Measurements from ENCODE around the gene MYO1C.
"Not testable (repeated sequence)": the region's sequence is repeated elsewhere in the genome, so short reads cannot be mapped to it uniquely, and the experiment has no call there.

MYO1C gene, protein sequence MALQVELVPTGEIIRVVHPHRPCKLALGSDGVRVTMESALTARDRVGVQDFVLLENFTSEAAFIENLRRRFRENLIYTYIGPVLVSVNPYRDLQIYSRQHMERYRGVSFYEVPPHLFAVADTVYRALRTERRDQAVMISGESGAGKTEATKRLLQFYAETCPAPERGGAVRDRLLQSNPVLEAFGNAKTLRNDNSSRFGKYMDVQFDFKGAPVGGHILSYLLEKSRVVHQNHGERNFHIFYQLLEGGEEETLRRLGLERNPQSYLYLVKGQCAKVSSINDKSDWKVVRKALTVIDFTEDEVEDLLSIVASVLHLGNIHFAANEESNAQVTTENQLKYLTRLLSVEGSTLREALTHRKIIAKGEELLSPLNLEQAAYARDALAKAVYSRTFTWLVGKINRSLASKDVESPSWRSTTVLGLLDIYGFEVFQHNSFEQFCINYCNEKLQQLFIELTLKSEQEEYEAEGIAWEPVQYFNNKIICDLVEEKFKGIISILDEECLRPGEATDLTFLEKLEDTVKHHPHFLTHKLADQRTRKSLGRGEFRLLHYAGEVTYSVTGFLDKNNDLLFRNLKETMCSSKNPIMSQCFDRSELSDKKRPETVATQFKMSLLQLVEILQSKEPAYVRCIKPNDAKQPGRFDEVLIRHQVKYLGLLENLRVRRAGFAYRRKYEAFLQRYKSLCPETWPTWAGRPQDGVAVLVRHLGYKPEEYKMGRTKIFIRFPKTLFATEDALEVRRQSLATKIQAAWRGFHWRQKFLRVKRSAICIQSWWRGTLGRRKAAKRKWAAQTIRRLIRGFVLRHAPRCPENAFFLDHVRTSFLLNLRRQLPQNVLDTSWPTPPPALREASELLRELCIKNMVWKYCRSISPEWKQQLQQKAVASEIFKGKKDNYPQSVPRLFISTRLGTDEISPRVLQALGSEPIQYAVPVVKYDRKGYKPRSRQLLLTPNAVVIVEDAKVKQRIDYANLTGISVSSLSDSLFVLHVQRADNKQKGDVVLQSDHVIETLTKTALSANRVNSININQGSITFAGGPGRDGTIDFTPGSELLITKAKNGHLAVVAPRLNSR

DNA sequence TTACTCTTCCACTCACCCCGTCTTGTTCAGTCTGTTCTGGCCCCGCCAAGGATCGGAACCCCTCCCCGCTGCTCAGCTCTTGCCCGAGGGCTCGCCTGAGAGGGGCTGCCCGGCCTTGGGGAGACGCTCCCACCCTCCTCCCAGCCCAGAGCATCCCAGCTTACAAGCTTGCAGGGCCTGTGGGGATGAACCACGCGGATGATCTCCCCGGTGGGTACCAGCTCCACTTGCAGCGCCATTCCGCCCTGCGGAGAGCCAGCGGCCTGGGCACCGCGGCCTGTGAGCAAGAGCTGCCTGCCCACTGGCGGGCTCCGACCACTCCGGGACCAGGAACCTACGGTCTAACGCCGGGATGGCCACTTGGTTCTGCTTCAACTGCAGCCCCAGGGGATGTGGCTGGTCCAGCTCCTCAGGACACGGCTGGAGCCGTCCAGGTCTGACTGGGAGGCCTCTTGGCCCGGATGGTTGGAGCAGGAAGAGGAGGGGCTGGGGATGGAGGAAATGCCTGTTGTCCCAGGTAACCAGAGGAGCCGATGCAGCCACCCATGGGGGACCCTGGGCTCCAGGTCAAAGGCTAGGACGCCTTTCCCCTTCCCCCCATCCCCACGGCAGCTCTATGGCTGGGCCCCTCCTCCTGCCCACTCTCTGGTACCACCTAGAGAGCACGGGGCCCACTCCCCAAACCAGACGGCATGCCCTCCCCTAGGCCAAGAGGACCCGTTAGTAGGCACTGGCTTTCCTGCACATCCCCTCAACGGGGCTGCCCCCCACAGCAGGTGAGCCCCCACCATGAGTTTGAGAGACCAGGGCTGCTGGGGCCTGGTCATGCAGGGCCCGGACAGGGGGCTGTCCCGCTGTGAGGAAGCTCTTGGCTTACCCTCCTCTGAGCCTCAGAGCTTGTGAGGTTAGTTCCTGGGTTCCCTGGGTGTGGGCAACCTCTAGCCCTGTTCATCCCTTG is at the start of gene MYO1C:
Gene MYO1C (minus strand): TSS at position 438 of the 958 bp plus-strand sequence. CDS start 199 bp downstream, at position 239.
- DNase-seq (ENCODE audit: low read depth in 3 of 3): no peak

DNA sequence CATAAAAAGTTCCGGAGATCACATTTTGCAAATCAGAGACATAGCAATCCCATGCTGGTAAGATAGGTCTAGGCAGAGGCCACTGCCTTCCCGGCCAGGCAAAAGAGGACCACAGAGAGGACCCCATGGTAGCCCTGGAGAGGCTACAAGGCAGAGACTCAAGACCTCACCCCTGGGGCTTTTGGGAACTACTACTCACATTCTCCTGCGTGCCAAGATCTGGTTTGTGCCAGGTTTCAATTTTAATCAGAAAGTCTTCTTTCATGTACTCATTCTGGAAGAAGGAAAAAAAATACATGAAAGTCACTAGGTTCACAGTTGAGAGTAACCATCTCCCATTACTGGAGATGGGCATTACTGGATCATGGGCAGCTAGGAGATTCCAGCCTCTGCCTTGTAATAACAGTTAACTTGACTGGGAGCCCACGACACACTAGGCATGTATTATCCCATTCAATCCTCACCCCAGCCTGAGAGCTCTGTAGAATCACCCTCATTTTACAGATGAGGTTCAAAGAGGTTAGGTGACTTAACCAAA is 49.0 kb upstream of the MYO1C start:
- no peak for DNase-seq (ENCODE audit: low read depth in 3 of 3)

DNA sequence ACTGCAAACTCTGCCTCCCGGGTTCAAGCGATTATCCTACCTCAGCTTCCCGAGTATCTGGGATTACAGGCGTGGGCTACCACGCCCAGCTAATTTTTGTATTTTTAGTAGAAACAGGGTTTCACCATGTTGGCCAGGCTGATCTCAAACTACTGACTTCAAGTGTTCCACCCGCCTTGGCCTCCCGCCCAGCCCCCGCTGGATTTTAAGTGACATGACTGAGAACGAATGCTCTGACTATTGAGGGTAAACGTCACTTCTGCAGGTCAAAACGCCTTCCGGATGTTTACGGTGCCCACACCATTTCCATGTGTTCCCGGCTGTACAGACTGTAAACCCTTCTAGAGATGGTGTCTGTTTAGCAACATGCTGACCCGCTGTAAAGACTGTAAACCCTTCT is 47.3 kb upstream of the MYO1C start:
- no peak for DNase-seq (ENCODE audit: low read depth in 3 of 3)

DNA sequence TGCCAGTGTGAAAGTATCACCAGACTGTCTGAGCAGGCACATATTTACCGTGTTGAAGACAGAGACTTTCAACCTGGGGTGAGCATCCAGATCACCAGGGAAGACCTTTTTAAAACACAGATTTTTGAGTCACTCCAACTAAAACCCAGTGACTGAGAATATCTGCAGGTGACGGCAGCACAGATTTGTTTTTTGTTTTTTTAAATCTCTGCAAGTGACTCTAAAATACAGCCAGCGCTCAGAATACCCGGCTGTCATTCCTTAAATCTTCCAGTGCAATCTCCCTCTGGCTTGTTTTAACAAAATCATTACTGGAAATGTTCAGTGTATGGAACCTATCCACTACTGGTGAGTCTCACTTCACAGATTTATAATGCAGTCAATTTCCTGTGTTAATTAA is 43.3 kb upstream of the MYO1C start:
- DNase-seq (ENCODE audit: low read depth in 3 of 3): no peak

DNA sequence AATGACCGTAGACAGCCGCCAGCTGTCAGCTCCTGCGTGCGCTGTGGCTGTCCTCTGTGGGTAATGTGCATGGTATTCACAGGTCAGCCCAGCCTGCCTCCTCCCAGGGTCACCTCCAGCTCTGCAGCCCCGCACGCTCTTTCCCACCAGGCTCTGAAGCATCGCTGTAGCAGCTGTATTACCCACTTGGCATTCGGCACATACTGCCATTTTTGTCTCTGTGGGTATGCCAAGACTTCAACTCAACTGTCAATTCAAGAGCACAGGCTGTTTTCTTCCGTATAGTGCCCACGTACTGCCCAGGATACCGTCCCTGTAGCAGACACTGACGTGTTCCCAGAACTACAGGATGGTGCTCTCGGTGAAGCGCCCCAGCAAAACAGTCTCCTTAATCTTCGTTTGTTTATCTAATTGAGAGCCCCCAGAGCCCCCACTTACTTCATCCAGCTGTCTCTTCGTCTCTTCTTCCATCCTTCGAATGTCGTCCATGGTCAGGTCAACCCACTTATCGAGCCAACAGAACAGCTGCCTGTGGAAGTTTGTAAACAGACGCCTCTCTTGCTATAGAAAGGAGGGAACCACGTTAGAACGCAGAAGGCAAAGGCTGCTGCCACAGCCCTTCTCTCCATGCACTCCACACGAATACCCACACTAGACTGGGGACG is 41.3 kb upstream of the MYO1C start:
- DNase-seq (ENCODE audit: low read depth in 3 of 3): no peak

DNA sequence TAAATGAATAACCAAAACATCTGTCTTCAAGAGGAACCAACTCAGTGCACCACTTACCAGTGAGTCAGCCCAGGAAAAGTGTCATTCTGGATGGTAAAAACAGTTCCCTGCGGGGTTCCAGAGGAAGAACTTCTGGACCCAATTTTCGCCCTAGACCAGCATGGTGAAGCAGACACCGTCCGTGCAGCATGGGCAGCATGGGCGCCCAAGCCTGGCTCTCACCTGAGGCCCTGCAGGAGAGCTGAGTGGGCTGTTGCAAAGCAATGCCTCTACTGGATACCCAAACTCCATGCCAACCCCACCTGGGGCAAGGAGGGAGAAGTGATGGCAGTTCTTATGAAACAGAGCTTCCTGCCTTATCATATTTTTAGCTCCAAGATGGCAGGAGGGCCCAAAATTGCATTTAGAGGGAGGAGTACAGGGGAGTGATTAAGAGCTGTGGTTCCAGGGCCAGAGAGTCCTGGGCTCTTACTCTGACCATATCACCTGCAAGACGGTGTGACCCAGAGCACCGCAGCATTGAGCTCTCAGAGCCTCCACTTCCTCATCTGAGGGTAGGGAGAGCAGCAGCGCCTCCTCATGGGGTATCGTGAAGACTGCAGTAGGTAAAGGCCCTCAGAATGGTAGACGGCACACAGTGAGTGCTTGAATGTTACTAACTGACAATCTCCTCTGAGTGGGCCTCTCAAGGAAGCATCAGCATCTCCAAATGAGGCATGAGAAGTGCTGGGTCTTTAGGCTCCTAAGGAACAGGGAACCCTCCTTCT is 40.5 kb upstream of the MYO1C start:
- no peak for DNase-seq (ENCODE audit: low read depth in 3 of 3)

DNA sequence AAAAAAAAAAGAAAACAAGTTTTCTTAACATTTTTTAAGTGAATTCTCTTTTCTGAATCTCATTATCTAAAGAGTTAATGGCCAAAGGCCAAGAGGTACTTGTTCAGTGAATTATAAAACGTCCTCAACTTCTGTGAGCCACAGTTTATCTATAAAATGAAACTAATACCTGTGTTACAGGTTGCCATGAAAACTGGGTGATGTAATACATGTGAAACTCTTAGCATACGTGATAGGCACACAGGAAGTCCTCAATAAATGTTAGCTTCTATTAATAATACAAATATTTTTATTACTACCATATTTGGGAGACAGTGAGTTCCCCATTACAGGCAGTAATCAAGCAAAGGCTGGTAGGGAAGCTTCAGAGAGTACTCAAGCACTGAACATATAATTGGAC is 37.4 kb upstream of the MYO1C start:
- DNase-seq (ENCODE audit: low read depth in 3 of 3): no peak

DNA sequence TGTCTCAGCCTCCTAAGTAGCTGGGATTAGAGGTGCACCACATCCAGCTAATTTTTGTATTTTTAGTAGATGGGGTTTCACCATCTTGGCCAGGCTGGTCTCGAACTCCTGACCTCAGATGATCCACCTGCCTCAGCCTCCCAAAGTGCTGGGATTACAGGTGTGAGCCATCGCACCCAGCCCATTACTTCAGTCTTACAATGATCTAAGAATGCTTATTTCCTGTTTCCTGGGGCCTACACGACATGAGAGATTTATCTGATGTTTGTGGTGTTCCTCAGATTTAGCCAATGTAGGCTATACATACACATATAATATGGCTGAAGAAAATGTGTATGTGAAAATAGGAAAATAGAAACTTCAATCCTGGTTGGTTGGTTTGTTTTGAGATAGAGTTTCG is 34.4 kb upstream of the MYO1C start:
- not testable (repeated sequence) for DNase-seq (ENCODE audit: low read depth in 3 of 3)

DNA sequence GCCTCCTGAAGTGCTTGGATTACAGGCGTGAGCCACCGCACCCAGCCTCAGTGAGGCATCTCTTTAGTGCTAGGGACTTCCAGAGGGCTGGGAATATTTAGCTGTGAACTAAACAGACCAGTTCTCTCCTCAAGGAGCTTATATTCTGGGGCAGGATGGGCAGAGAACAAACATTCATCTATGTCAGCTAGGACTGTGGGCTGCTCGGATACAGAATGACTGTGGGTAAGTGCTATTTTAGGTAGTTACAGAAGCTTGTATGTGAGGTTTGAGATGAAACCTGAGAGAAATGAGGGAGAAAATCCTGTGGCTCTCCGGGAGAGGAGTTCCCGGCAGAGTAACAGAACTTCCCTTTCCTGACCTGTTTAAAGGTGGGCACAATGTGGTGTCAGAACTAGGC is 30.1 kb upstream of the MYO1C start:
- DNase-seq (ENCODE audit: low read depth in 3 of 3): no peak

DNA sequence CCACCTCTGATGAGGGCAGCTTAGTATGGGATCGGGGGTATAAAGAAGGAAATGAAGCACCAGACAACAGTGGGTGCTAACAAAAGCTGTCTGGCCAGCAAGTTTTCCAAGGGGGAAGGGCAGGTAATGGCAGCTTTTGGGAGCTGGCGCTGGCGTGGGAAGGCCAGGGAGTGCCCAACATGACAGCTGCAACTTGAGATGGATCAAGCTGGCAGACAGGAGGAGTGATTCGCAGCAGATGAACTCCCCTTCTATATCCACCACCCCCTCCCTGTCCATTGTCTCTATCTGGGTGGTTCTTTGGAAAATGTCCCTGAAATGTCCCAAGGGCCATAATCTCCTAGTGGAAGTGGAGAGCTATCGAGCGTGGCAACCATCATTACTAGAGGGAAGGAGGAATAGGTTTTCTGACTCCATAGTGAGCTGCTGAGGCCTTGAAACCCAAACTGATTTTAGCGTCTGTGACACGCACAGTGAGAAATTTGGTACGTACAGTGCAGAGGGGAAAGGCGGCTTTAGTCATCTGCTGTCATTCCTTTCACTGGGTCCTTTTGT is 28.7 kb upstream of the MYO1C start:
- DNase-seq (ENCODE audit: low read depth in 3 of 3): no peak

DNA sequence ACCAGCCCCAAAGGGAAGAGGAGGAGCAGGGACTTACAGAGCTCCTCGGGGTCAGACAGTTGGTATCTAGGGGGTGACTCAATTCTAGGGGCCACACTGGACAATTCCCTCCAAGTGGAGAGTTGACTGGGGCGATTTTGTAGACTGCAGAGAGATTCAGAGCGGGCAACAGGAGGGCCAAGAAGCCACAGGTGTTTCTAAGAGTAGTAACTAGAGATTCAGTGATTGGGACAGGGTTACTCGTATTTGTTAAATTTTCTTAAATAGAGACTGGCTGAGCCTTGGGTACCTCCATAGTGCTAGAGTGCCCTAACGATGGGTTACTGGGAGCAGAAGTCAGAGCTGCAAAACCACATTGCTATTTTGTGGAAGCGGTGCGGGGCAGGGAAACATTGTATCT is 27.2 kb upstream of the MYO1C start:
- DNase-seq (ENCODE audit: low read depth in 3 of 3): no peak

DNA sequence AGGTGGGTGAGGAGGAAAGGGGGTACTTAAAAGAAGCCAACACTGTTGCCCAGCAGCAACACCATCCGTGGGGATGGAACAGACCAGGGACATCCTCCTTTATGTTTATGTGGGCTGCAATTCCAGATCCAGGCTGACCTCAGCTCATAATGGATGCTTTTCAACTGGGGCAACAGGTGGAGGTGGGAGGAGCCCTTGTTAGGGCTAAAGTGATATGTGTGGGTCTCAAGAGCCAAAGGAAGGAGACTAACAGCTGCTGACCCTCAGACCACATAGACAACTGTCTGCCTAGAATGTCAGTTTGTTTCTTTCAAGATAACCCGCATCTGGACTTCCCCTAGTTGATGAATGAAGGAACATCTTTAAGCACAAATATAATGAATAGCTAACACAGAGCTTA is 25.9 kb upstream of the MYO1C start:
- DNase-seq (ENCODE audit: low read depth in 3 of 3): no peak

DNA sequence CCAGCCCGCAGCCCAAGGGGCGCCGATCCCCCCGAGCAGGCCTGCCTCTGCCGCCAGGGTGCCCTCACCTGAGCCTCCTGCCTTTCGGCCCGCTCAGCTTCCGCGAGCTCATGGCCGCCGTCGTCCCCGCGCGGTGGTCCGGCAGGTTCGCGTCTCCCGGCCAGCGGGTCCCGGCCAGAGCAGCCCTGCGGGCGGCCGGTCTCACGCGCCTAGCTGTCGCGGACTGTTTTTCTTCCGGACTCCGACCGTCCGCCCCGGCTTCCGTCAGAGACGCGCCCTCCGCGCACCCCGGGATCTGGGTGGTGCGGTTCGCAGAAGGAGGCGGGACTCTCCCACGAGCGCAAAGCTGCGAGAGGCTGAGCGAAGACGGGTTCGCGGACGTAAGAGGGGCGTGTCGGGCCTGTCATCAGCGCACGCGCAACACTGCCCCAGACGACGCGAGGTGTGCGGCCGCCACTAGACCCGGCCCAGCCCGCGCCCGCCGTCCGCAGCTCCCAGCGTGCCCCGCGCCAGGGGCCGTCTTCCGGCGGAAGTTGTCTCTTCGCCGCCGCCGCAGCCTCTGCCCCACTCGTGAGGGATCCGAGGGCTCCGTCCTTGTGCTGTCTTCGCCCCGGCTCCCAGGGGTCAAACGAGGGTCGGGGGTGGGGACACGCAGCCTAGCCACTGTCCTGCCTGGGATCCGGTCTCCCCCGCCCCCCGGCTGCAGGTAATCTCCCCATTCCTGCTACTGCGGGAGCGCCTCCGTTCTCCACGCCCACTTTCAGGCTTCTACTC is 24.1 kb upstream of the MYO1C start, which contains the start of gene INPP5K:
Gene INPP5K (minus strand): TSS at position 225 of the 774 bp plus-strand sequence. CDS start 113 bp downstream, at position 112.
- DNase-seq (ENCODE audit: low read depth in 3 of 3): peak; percentile 94 to 97 (median 95)

DNA sequence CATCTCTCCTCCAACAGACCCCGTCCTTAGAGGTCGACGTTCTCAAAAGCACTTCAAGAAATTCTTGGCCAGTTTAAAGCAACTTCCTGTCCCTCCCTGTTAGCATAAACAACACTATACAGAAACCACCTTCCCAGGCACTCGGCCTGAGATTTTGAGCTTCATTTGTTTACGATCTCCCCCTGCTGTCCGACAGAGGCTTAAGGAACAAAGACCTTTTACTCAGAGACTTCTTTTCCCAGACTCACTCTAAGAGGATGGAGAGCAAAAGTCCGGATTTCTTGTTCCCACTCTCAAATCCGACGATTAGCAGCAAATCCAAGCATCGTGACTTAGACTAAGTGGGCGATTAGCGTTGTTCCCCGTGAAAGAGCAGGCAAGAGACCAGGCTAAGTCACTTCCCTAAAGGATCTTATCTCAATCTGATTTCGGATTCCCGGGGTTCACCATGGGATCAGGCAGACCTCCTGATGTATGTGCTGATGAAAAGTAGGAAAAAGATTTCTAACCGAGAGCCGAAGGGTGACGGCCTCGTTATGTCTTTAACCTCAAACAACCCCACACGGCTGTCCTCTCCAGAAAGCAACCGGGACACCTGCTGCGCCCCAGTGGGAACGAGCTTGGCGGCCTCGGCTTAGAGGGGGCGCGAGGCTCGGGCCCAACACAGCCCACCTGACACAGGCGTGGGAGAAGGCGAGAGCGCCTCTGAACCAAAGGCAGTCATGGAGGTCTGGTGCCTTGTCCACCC is 23.3 kb upstream of the MYO1C start:
- DNase-seq (ENCODE audit: low read depth in 3 of 3): peak in 1 of 3 donors; percentile 18

DNA sequence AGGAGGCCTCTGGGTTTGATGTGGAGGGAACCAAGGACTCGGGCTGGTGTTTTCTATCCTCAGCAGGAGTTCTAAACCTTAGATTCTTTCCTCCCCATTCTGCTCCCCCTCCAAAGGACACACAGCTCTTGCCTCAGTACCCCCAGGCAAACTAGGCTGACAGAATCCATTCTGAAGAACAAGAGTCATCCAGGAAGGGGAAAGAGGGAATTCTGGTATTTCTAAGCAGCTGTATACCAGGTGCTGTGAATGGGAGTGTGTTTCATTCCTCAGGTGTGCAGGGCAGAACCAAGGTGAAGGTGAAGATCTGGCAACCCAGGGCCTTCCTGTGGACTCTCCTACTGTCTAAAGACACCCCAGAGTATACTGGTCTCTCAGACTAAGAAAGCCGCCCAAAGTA is 19.9 kb upstream of the MYO1C start:
- DNase-seq (ENCODE audit: low read depth in 3 of 3): no peak

DNA sequence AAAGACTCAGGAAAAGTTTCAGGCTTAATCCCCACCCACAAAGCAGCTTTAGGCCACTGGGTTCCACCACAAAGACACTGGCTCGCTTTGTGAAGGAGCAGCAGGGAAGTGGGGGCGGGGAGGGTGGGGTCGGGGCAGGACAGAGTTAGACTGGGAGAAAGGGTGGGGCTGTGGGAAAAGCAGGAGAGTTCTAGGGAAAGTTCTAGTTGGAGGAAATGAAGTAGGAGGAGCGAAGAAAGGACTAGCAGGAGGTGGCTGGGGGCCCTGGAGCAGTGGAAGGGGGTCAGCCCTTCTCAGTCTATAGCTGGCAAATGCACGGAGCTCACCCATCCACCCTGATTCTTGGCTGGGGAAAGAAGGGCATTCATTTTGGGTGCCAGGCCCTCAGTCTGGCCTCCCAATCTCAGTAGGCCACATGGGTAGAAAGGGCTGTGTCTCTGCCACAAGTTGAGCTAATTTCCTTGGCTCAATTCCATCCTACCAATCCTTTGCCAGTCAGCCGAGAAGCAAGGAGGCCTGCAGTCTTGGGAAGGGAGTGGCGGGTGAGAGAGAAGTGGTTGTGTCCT is 19.4 kb upstream of the MYO1C start:
- no peak for DNase-seq (ENCODE audit: low read depth in 3 of 3)

DNA sequence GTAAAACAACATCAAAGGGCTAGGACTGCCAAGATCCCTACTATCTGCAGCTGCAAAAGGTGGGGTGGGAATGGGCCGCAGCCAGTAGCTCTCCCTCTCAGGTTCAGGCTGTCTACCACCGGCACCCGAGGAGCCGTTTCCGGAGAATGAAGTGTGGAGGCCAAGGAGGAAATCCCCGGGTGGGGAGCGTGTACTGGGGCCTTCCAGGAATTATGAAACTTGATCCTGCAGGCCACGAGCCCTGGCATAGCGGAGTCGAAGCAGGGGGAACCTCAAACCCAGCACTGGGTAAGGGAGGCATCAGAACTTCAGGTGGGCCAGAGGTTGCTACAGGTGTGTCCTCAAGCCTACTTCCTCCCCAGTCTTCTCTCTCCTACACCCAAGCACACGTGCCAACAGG is 18.8 kb upstream of the MYO1C start:
- DNase-seq (ENCODE audit: low read depth in 3 of 3): no peak

Measured in stimulated activated CD4-positive, alpha-beta T cell treated with anti-CD3 and anti-CD28 coated beads, TNF-alpha, amount 100 ng/mL, for 48 hours (primary cell).